RWPE2 (cell line): ENCODE results near the gene HOXA7.

Experiments used
- ATAC-seq: fragments of 200-7000 bp; cut with Tn5 transposase; 3 replicates; pipeline ENCODE4 v1.9.1; 2021; ENCODE audit warnings: low read depth
- DNase-seq: peaks from one replicate; pipeline ENCODE4 v3.0.0-alpha.2; 2020; ENCODE audit warnings: low spot score
- H3K27ac ChIP-seq: fragments of 450-650 bp; 2 replicates; pipeline ENCODE4 v1.5.1; 2017; ENCODE audit warnings: mild to moderate bottlenecking; ENCODE audit not compliant: poor library complexity, severe bottlenecking
- H3K27me3 ChIP-seq: fragments of 250-450 bp; sonication (Bioruptor Pico); 2 replicates; pipeline ENCODE4 v1.5.1; 2021; ENCODE audit warnings: mild to moderate bottlenecking, moderate library complexity; ENCODE audit not compliant: insufficient read depth, poor library complexity, severe bottlenecking
- H3K36me3 ChIP-seq: fragments of 250-450 bp; sonication (Bioruptor Pico); 2 replicates; pipeline ENCODE4 v1.5.1; 2020; ENCODE audit warnings: low read depth, mild to moderate bottlenecking, moderate library complexity
- H3K4me1 ChIP-seq: fragments of 250-450 bp; sonication (Bioruptor Pico); 2 replicates; pipeline ENCODE4 v1.5.1; 2021; ENCODE audit warnings: mild to moderate bottlenecking, moderate library complexity; ENCODE audit not compliant: insufficient read depth, poor library complexity, severe bottlenecking
- H3K4me3 ChIP-seq: fragments of 250-450 bp; sonication (Bioruptor Pico); 2 replicates; pipeline ENCODE4 v1.5.1; 2021; ENCODE audit warnings: mild to moderate bottlenecking, moderate library complexity; ENCODE audit not compliant: severe bottlenecking
- H3K9me3 ChIP-seq: fragments of 250-450 bp; sonication (Bioruptor Pico); 2 replicates; pipeline ENCODE4 v1.5.1; 2021; ENCODE audit warnings: mild to moderate bottlenecking, moderate library complexity; ENCODE audit not compliant: severe bottlenecking
- CTCF ChIP-seq: fragments of 450-650 bp; IDR thresholded peaks from one replicate; pipeline ENCODE4 v1.5.1; 2017; ENCODE audit warnings: mild to moderate bottlenecking, moderate library complexity; ENCODE audit not compliant: poor library complexity, severe bottlenecking

HOXA7 gene

GRCh38 chr7:27151341-27151930 lies 5.0 kb downstream of the HOXA7 start:
- peak overlapping the region; percentile 85 for H3K27ac ChIP-seq
- peaks cover 12% of the 10 kb centered on the region for H3K4me1 ChIP-seq
- DNase-seq (peak; percentile 63), ATAC-seq (no peak)
- no peaks in the 10 kb centered on the region for H3K36me3 ChIP-seq
- H3K27me3 ChIP-seq: no peaks in the 10 kb centered on the region
- no peaks in the 10 kb centered on the region for H3K9me3 ChIP-seq
- H3K4me3 ChIP-seq: peak overlapping the region; percentile 38
- TF ChIP-seq CTCF: no peak

GRCh38 chr7:27150568-27151340 lies 5.7 kb downstream of the HOXA7 start:
- DNase-seq (peak; percentile 85), ATAC-seq (peak; percentile 41)
- peak overlapping the region; percentile 38 for H3K4me3 ChIP-seq
- peaks cover 14% of the 10 kb centered on the region for H3K4me1 ChIP-seq
- TF ChIP-seq CTCF: peak; percentile 92
- H3K27me3 ChIP-seq: no peaks in the 10 kb centered on the region
- H3K27ac ChIP-seq: peak overlapping the region; percentile 85
- H3K9me3 ChIP-seq: no peaks in the 10 kb centered on the region
- H3K36me3 ChIP-seq: no peaks in the 10 kb centered on the region

- no peak for TF ChIP-seq CTCF
- peak; percentile 13 for ATAC-seq
- DNase-seq: peak; percentile 56
- Histone ChIP-seq H3K4me1 (peaks cover 12% of the 10 kb centered on the region), H3K27ac (peak overlapping the region; percentile 85), H3K27me3 (no peaks in the 10 kb centered on the region), H3K9me3 (no peaks in the 10 kb centered on the region), H3K36me3 (no peaks in the 10 kb centered on the region), H3K4me3 (peak overlapping the region; percentile 38)
Measured at GRCh38 chr7:27149842-27150567, 6.5 kb downstream of the HOXA7 start.

GRCh38 chr7:27148756-27149641 lies 7.5 kb downstream of the HOXA7 start:
- peak overlapping the region; percentile 38 for H3K4me3 ChIP-seq
- H3K4me1 ChIP-seq: peaks cover 9% of the 10 kb centered on the region
- H3K9me3 ChIP-seq: no peaks in the 10 kb centered on the region
- peak overlapping the region; percentile 85 for H3K27ac ChIP-seq
- TF ChIP-seq CTCF: no peak
- ATAC-seq: peak; percentile 4; the same call in 1 of the 3 replicates
- H3K27me3 ChIP-seq: no peaks in the 10 kb centered on the region
- H3K36me3 ChIP-seq: peaks cover 3% of the 10 kb centered on the region; the same call in 1 of the 2 replicates
- DNase-seq: no peak
